Vagina (tissue), 2 donors: ENCODE measurements around the gene CNOT6. TPM values are rescaled to one million over a fixed set of nuclear protein-coding genes. Genes with fewer than 3 reads are reported as not detected.
"Not testable (repeated sequence)": the region's sequence is repeated elsewhere in the genome, so short reads cannot be mapped to it uniquely, and the experiment has no call there.

Experiments
- DNase-seq, 2 donors: peaks; one replicate each; pipeline ENCODE4 v3.0.0-alpha.2; 2017; ENCODE audit errors: extremely low spot score in 2 of 2
- H3K27ac ChIP-seq: fragments of 200-600 bp; sonication (generic); one replicate; pipeline ENCODE4 v1.5.1; 2019
- H3K27me3 ChIP-seq: fragments of 200-600 bp; sonication (generic); one replicate; pipeline ENCODE4 v1.5.1; 2019
- H3K36me3 ChIP-seq, 2 donors: fragments of 200-600 bp; sonication (generic); one replicate each; pipeline ENCODE4 v1.5.1; 2017 to 2019
- H3K4me1 ChIP-seq: fragments of 200-600 bp; sonication (generic); one replicate; pipeline ENCODE4 v1.5.1; 2019
- H3K4me3 ChIP-seq, 2 donors: fragments of 200-600 bp; sonication (generic); 1 replicate in 1 of 2; 2 replicates in 1 of 2; pipeline ENCODE4 v1.5.1; 2016 to 2019
- H3K9me3 ChIP-seq: fragments of 200-600 bp; sonication (generic); one replicate; pipeline ENCODE4 v1.5.1; 2019
- CTCF ChIP-seq, 3 experiments: fragments of 450-650 bp in 2 of 3; fragments of 200-600 bp in 1 of 3; sonication (generic) in 1 of 3; IDR thresholded peaks; one replicate each; pipeline ENCODE4 v1.5.1; 2017 to 2019; ENCODE audit warnings: antibody characterized with exemption in 3 of 3, mild to moderate bottlenecking in 2 of 3, moderate library complexity in 2 of 3
- POLR2A ChIP-seq, 2 donors: fragments of 450-650 bp; IDR thresholded peaks; one replicate each; pipeline ENCODE4 v1.6.1; 2017; ENCODE audit warnings: antibody characterized with exemption in 2 of 2, mild to moderate bottlenecking in 2 of 2, moderate library complexity in 2 of 2
- POLR2AphosphoS5 ChIP-seq, 2 donors: sonication (generic); formaldehyde crosslinking; IDR thresholded peaks; one replicate each; pipeline ENCODE4 v1.9.0; 2017; ENCODE audit warnings: antibody characterized with exemption in 2 of 2, mild to moderate bottlenecking in 2 of 2, low read depth in 1 of 2; ENCODE audit not compliant: insufficient read depth in 1 of 2
- intact Hi-C: fragments of 100-400 bp; cut with DNase I; formaldehyde crosslinking; loops from one replicate; pipeline ENCODE4 v1.15.1; 2023
- total RNA-seq: library from RNA; depleted of rRNA; stranded (reverse); fragments of >200 nt; gene quantifications from one replicate; pipeline ENCODE4 v1.2.3, GENCODE V29; 2016

Gene CNOT6
- total RNA-seq, 1 donor from 2014 or later: 21.4 TPM

GRCh38 chr5:180507661-180508060 is 13.5 kb downstream of the CNOT6 start:
- no peaks in the 10 kb centered on the region for H3K9me3 ChIP-seq
- H3K4me3 ChIP-seq: no peak overlapping the region
- no peak for DNase-seq
- H3K4me1 ChIP-seq: peaks cover 7% of the 10 kb centered on the region
- no peaks in the 10 kb centered on the region for H3K36me3 ChIP-seq
- TF ChIP-seq POLR2AphosphoS5 (IDR thresholded peaks at IDR 0.05; ENCODE audit: insufficient read depth in 1 of 2, low read depth in 1 of 2) (no peak), POLR2A (IDR thresholded peaks at IDR 0.05) (no peak), CTCF (IDR thresholded peaks at IDR 0.05) (no peak)
- intact Hi-C loops: no loop called here
- H3K27ac ChIP-seq: no peak overlapping the region
- no peaks in the 10 kb centered on the region for H3K27me3 ChIP-seq

GRCh38 chr5:180515294-180515693 is 21.1 kb downstream of the CNOT6 start:
- intact Hi-C loops: no loop called here
- no peaks in the 10 kb centered on the region for H3K36me3 ChIP-seq
- no peak overlapping the region for H3K27ac ChIP-seq
- no peaks in the 10 kb centered on the region for H3K27me3 ChIP-seq
- no peaks in the 10 kb centered on the region for H3K9me3 ChIP-seq
- no peak for DNase-seq
- H3K4me1 ChIP-seq: peaks cover 6% of the 10 kb centered on the region
- no peak overlapping the region for H3K4me3 ChIP-seq
- TF ChIP-seq POLR2A (IDR thresholded peaks at IDR 0.05) (no peak), POLR2AphosphoS5 (IDR thresholded peaks at IDR 0.05; ENCODE audit: insufficient read depth in 1 of 2, low read depth in 1 of 2) (no peak), CTCF (IDR thresholded peaks at IDR 0.05) (no peak)

- H3K9me3 ChIP-seq, H3K36me3 ChIP-seq, intact Hi-C loops, H3K27ac ChIP-seq, H3K4me1 ChIP-seq, H3K27me3 ChIP-seq, H3K4me3 ChIP-seq, DNase-seq: not testable (repeated sequence)
Measured at GRCh38 chr5:180515974-180516373, 21.8 kb downstream of the CNOT6 start.

GRCh38 chr5:180516440-180516839 is 22.3 kb downstream of the CNOT6 start:
- no peak overlapping the region for H3K27ac ChIP-seq
- peaks cover 6% of the 10 kb centered on the region for H3K4me1 ChIP-seq
- intact Hi-C loops: no loop called here
- H3K36me3 ChIP-seq: no peaks in the 10 kb centered on the region
- H3K27me3 ChIP-seq: no peaks in the 10 kb centered on the region
- no peak for DNase-seq
- no peak overlapping the region for H3K4me3 ChIP-seq
- TF ChIP-seq CTCF (IDR thresholded peaks at IDR 0.05) (no peak), POLR2A (IDR thresholded peaks at IDR 0.05) (no peak), POLR2AphosphoS5 (IDR thresholded peaks at IDR 0.05; ENCODE audit: insufficient read depth in 1 of 2, low read depth in 1 of 2) (no peak)
- no peaks in the 10 kb centered on the region for H3K9me3 ChIP-seq

GRCh38 chr5:180519098-180519497 is 24.9 kb downstream of the CNOT6 start:
- H3K9me3 ChIP-seq: no peaks in the 10 kb centered on the region
- H3K4me1 ChIP-seq: peaks cover 32% of the 10 kb centered on the region
- no peak overlapping the region for H3K27ac ChIP-seq
- no peaks in the 10 kb centered on the region for H3K36me3 ChIP-seq
- intact Hi-C loops: no loop called here
- no peak for TF ChIP-seq POLR2A (IDR thresholded peaks at IDR 0.05)
- no peak for TF ChIP-seq POLR2AphosphoS5 (IDR thresholded peaks at IDR 0.05; ENCODE audit: insufficient read depth in 1 of 2, low read depth in 1 of 2)
- no peak for TF ChIP-seq CTCF (IDR thresholded peaks at IDR 0.05)
- H3K4me3 ChIP-seq: no peak overlapping the region
- H3K27me3 ChIP-seq: no peaks in the 10 kb centered on the region
- no peak for DNase-seq

GRCh38 chr5:180521101-180521500 is 26.9 kb downstream of the CNOT6 start:
- peaks cover 33% of the 10 kb centered on the region for H3K4me1 ChIP-seq
- no peaks in the 10 kb centered on the region for H3K27me3 ChIP-seq
- intact Hi-C loops: no loop called here

More at GRCh38 chr5:180521101-180521500, 26.9 kb downstream of the CNOT6 start:
- no peak overlapping the region for H3K27ac ChIP-seq
- H3K9me3 ChIP-seq: no peaks in the 10 kb centered on the region
- H3K36me3 ChIP-seq: no peaks in the 10 kb centered on the region
- no peak overlapping the region for H3K4me3 ChIP-seq
- TF ChIP-seq POLR2A (IDR thresholded peaks at IDR 0.05) (no peak), CTCF (IDR thresholded peaks at IDR 0.05) (no peak), POLR2AphosphoS5 (IDR thresholded peaks at IDR 0.05; ENCODE audit: insufficient read depth in 1 of 2, low read depth in 1 of 2) (no peak)
- DNase-seq: no peak
